Esophagus squamous epithelium (tissue), 5 donors: Measurements from ENCODE around the gene CPED1. TPM values are rescaled to one million over a fixed set of nuclear protein-coding genes. Genes with fewer than 3 reads are reported as not detected.
"Not testable (repeated sequence)": the region's sequence is repeated elsewhere in the genome, so short reads cannot be mapped to it uniquely, and the experiment has no call there.

Source experiments
- DNase-seq: peaks from one replicate; lab custom pipeline; 2025; lab: John Stamatoyannopoulos, UW
- H3K27ac ChIP-seq, 4 donors: fragments of 200-600 bp; sonication (generic); one replicate each; pipeline ENCODE4 v1.5.1; 2016 to 2019; ENCODE audit warnings: mild to moderate bottlenecking in 1 of 4
- H3K27me3 ChIP-seq, 4 donors: fragments of 200-600 bp; sonication (generic); 1 replicate in 3 of 4; 2 replicates in 1 of 4; pipeline versions ENCODE4 v1.5.1 to v1.6.0; 2017 to 2021; ENCODE audit warnings: antibody characterized with exemption in 1 of 4
- H3K36me3 ChIP-seq, 3 donors: fragments of 200-600 bp; sonication (generic); one replicate each; pipeline ENCODE4 v1.5.1; 2016 to 2019
- H3K4me1 ChIP-seq, 3 donors: fragments of 200-600 bp; sonication (generic); one replicate each; pipeline ENCODE4 v1.5.1; 2017 to 2019
- H3K4me3 ChIP-seq, 4 donors: fragments of 200-600 bp; sonication (generic); 1 replicate in 3 of 4; 2 replicates in 1 of 4; pipeline ENCODE4 v1.5.1; 2016 to 2019; ENCODE audit warnings: mild to moderate bottlenecking in 2 of 4, moderate library complexity in 1 of 4
- H3K9me3 ChIP-seq, 3 donors: fragments of 200-600 bp; sonication (generic); one replicate each; pipeline ENCODE4 v1.5.1; 2016 to 2019
- POLR2A ChIP-seq, 4 donors: fragments of 450-650 bp; IDR thresholded peaks; one replicate each; pipeline ENCODE4 v1.6.1; 2017; ENCODE audit warnings: antibody characterized with exemption in 4 of 4, mild to moderate bottlenecking in 4 of 4, moderate library complexity in 3 of 4
- WGBS, 2 donors: methylation state at CpG; one replicate each; pipeline ENCODE4 v1.1.5; 2018; 5-methylcytosine and 5-hydroxymethylcytosine counted together
- intact Hi-C: fragments of 100-400 bp; cut with DNase I; formaldehyde crosslinking; loops from one replicate; pipeline ENCODE4 v1.15.0; 2022
- total RNA-seq, 4 donors: library from RNA; depleted of rRNA; stranded (reverse); fragments of >200 nt; gene quantifications; one replicate each; pipeline ENCODE4 v1.1.0, GENCODE V29; 2016
- TF ChIP-seq, protein P1 (sequence below), 6 experiments: fragments of 450-650 bp in 4 of 6; fragments of 200-600 bp in 2 of 6; sonication (generic) in 2 of 6; IDR thresholded peaks; one replicate each; pipeline ENCODE4 v1.5.1; 2016 to 2019; ENCODE audit warnings: antibody characterized with exemption in 6 of 6, mild to moderate bottlenecking in 4 of 6, moderate library complexity in 4 of 6
- donor health status: DM: yes; HTN: yes; CAD: no.

CPED1 gene
- total RNA-seq, 4 donors from 2014 or later: 0.61 to 6.3 (median 2.3) TPM

DNA sequence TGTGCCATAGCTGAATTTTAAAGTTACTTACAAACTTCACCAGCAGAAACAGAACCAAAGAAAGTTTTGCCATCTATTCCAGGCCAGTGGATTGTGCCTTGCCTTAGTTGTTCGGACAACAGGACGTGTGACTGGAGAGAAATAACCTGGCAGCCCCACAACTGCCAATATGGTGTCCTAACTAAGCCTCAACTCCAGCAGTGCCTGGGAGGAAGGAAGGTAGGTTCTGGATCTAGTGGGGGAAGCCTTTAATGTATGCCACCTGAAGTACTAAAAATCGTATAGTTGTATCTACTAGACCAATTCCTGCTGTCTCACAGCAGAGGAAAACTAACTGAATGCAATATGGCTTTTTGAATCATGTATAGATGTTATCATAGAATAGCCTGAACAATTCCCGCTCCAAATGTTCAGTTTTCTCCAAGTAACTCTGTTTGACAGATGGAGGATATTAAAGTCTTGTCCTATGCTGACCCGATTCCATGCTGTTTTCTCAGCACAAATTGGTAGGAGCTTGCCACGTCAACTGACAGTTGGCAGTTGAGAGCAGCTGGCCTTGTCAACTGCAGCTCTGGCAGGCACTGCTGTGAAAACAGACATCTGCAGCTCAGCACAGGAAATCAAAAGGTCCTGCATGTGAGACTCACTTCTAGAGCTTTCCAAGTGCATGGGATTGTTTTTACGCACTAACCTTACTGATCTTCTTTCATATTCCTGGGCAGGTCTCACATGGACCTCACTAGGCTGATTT is 255.8 kb downstream of the CPED1 start:
- H3K4me3 ChIP-seq: no peak overlapping the region
- H3K27ac ChIP-seq: no peak overlapping the region
- WGBS, 2 donors: 66 to 69% methylated on average over 7 of the region's 7 CpGs
- H3K9me3 ChIP-seq: no peaks in the 10 kb centered on the region
- no peak for DNase-seq
- TF ChIP-seq POLR2A (IDR thresholded peaks at IDR 0.05): no peak
- TF ChIP-seq, protein P1, sequence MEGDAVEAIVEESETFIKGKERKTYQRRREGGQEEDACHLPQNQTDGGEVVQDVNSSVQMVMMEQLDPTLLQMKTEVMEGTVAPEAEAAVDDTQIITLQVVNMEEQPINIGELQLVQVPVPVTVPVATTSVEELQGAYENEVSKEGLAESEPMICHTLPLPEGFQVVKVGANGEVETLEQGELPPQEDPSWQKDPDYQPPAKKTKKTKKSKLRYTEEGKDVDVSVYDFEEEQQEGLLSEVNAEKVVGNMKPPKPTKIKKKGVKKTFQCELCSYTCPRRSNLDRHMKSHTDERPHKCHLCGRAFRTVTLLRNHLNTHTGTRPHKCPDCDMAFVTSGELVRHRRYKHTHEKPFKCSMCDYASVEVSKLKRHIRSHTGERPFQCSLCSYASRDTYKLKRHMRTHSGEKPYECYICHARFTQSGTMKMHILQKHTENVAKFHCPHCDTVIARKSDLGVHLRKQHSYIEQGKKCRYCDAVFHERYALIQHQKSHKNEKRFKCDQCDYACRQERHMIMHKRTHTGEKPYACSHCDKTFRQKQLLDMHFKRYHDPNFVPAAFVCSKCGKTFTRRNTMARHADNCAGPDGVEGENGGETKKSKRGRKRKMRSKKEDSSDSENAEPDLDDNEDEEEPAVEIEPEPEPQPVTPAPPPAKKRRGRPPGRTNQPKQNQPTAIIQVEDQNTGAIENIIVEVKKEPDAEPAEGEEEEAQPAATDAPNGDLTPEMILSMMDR (IDR thresholded peaks at IDR 0.05): no peak
- H3K36me3 ChIP-seq: no peaks in the 10 kb centered on the region
- no peaks in the 10 kb centered on the region for H3K4me1 ChIP-seq
- intact Hi-C loops: no loop called here
- no peaks in the 10 kb centered on the region for H3K27me3 ChIP-seq

DNA sequence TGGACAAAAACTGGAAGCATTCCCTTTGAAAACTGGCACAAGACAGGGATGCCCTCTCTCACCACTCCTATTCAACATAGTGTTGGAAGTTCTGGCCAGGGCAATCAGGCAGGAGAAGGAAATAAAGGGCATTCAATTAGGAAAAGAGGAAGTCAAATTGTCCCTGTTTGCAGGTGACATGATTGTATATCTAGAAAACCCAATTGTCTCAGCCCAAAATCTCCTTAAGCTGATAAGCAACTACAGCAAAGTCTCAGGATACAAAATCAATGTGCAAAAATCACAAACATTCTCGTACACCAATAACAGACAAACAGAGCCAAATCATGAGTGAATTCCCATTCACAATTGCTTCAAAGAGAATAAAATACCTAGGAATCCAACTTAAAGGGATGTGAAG is 262.9 kb downstream of the CPED1 start:
- 80 to 100% methylated on average over 1 of the region's 1 CpG for WGBS, 2 donors
- H3K9me3 ChIP-seq, intact Hi-C loops: not testable (repeated sequence)

DNA sequence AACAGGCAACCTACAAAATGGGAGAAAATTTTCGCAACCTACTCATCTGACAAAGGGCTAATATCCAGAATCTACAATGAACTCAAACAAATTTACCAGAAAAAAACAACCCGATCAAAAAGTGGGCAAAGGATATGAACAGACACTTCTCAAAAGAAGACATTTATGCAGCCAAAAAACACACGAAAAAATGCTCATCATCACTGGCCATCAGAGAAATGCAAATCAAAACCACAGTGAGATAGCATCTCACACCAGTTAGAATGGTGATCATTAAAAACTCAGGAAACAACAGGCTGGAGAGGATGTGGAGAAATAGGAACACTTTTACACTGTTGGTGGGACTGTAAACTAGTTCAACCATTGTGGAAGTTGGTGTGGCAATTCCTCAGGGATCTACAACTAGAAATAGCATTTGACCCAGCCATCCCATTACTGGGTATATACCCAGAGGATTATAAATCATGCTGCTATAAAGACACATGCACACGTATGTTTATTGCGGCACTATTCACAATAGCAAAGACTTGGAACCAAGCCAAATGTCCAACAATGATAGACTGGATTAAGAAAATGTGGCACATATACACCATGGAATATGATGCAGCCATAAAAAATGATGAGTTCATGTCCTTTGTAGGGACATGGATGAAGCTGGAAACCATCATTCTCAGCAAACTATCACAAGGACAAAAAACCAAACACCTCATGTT is 264.2 kb downstream of the CPED1 start:
- H3K27ac ChIP-seq, H3K4me1 ChIP-seq, intact Hi-C loops, H3K36me3 ChIP-seq, H3K4me3 ChIP-seq, H3K9me3 ChIP-seq, H3K27me3 ChIP-seq, DNase-seq: not testable (repeated sequence)
- WGBS, 2 donors: 82 to 87% methylated on average over 4 to 5 of the region's 5 CpGs

More for the DNA sequence above, 262.9 kb downstream of the CPED1 start:
- H3K4me1 ChIP-seq, H3K27ac ChIP-seq, DNase-seq, H3K4me3 ChIP-seq, H3K36me3 ChIP-seq, H3K27me3 ChIP-seq: not testable (repeated sequence)

DNA sequence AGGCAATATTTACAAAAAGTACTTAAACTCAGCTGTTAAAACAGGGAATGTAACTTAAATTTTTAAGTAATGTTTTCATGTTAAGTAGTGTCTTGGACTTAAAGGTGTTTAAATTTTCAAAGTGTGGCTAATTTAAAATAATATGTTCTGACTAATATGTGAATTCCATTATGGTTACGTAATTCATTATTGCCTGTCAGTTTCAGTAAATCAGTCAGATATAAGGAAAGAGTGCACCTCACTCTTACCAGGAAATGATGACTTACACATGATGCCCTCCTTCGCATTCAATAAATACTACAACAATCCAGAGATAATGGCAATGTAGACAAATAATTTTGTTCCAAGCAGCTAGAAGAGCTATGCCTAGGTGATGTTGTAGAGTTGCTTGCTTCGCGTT is 271.3 kb downstream of the CPED1 start:
- WGBS, 2 donors: 79 to 87% methylated on average over 4 of the region's 4 CpGs
- Histone ChIP-seq H3K4me3 (no peak overlapping the region), H3K27me3 (no peaks in the 10 kb centered on the region), H3K4me1 (no peaks in the 10 kb centered on the region), H3K27ac (no peak overlapping the region), H3K36me3 (no peaks in the 10 kb centered on the region), H3K9me3 (no peaks in the 10 kb centered on the region)
- DNase-seq: no peak
- intact Hi-C loops: no loop called here
- no peak for TF ChIP-seq POLR2A (IDR thresholded peaks at IDR 0.05)
- TF ChIP-seq, protein P1 (IDR thresholded peaks at IDR 0.05): no peak

DNA sequence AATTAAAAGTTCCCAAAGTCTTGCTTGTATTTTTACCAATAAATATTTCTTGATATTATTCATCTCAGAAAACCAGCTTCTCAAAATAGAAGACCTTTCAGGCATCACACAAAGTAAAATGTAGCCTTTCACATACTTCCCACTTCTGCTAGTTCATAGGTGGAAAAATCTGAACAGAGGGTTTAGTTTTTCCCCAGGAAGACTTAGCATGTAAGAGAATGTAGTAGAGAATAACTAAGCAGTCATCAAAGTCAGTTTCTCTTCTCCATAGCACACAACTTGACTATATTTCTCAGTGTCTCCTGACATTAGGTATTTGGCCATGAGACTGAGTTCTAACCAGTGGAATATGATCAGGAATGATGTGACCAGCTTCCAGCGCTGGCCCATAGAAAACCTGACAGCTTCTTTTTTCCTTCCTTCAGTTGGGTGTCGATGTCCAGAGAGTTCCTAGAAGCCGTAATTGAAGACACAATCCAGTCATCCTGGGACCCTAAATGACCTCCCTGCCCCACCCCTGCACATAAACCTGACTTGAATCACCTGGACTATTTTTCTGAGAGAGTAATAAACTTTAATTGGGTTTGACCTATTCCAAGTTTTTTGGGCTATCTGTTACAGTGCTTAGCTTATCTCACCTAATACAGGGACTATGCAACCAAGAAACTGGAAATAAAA is 272.8 kb downstream of the CPED1 start:
- 61 to 75% methylated on average over 3 of the region's 3 CpGs for WGBS, 2 donors
- Histone ChIP-seq H3K36me3 (no peaks in the 10 kb centered on the region), H3K4me1 (no peaks in the 10 kb centered on the region), H3K27me3 (no peaks in the 10 kb centered on the region), H3K9me3 (no peaks in the 10 kb centered on the region), H3K4me3 (no peak overlapping the region), H3K27ac (no peak overlapping the region)
- intact Hi-C loops: no loop called here
- DNase-seq: no peak
- TF ChIP-seq, protein P1 (IDR thresholded peaks at IDR 0.05): no peak
- no peak for TF ChIP-seq POLR2A (IDR thresholded peaks at IDR 0.05)

DNA sequence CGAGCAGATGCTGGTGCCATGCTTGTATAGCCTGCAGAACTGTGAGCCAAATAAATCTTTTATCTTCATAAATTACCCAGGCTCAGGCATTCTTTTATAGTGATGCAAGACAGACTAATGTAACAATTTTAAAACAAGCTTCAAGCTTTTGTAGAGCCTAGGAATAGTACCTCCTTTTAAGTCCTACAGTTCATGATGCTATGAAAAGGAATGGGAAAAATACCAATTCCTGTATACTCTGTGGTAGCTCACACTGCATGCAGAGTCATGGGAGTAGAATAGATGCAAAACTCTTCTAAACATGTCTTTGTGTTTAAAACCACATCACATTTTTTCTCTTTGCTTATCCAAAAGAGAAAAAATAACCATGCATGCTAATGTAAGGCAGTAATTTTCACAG is 273.7 kb downstream of the CPED1 start:
- H3K27me3 ChIP-seq: no peaks in the 10 kb centered on the region
- intact Hi-C loops: no loop called here
- no peak for DNase-seq
- 63 to 91% methylated on average over 1 of the region's 1 CpG for WGBS, 2 donors
- no peak overlapping the region for H3K27ac ChIP-seq
- H3K4me1 ChIP-seq: no peaks in the 10 kb centered on the region
- no peaks in the 10 kb centered on the region for H3K36me3 ChIP-seq
- no peak overlapping the region for H3K4me3 ChIP-seq
- H3K9me3 ChIP-seq: no peaks in the 10 kb centered on the region
- TF ChIP-seq POLR2A (IDR thresholded peaks at IDR 0.05): no peak
- TF ChIP-seq, protein P1 (IDR thresholded peaks at IDR 0.05): no peak
